Right hindlimb (tissue), 1 donor: ENCODE measurements around the gene KLK7.
"Not testable (repeated sequence)": the region's sequence is repeated elsewhere in the genome, so short reads cannot be mapped to it uniquely, and the experiment has no call there.

ENCODE experiments used
- DNase-seq: peaks from one replicate; pipeline ENCODE4 v3.0.0-alpha.2; 2018

The KLK7 gene

GRCh38 chr19:50974702-50975556 lies 8.8 kb downstream of the KLK7 start:
- DNase-seq = no peak

DNA sequence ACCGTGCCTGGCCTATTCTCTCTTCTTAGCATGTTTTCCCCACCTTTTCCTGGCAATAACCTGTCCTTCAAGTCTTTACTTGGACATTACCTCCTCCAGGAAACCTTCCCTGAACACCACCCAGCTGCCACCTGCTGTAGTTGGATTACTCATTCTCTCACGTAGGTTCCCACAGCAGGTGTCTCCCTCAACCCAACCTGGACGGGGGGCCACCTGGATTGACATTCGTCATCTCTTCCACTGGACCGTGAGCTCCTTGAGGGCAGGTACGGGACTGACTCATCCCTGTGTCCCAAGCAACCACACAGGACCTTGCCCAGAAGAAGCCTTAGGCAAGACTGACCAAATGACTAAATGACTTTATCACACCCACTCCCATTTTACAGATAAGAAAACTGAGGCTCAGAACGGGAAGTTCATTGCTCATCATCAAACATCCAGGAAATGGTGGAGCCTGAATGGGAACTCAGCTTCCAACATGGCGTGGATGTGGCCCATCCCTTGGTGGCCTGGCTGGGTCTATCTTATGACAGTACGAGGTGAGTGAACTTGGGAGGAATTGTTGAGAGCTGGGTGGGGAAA lies 10.8 kb downstream of the KLK7 start:
- DNase-seq = no peak

DNA sequence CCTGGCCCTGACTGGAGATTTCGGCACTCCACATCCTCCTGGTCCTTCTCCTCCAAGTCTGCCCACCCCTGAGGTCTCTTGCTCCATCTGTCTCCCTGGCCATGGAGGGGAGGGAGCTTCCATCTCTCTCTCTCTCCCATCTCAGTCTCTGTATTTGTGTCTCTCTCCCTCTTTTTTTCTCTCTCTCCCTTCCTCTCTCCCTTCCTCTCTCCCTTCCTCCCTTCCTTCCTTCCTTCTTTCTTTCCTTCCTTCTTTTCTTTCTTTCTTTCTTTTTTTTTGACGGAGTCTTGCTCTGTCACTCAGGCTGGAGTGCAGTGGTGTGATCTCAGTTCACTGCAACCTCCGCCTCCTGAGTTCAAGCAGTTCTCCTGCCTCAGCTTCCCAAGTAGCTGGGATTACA lies 13.9 kb downstream of the KLK7 start:
- not testable (repeated sequence) for DNase-seq

DNA sequence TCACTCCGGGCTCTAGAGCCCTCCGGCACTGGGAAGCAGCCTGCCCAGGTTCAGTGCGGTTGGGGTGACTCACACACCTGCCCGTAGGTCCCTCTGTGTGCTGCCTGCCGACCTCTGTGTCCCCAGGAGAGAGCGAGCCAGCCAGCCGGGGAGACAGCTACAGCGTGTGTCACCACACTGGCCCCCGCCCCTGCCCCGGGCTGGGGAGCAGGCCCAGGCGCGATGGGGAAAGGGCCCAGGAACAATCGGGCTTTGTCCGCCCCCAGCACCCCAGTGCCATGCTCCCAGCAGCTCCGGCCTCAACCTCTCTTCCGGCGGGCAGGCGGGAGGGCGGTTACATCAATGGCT lies 14.3 kb downstream of the KLK7 start, which contains the start of gene KLK6:
Gene KLK6 (minus strand): TSS at position 179 of the 348 bp plus-strand sequence. CDS start 1,487 bp downstream, outside the sequence.
- no peak for DNase-seq

GRCh38 chr19:50968716-50969412 lies 14.9 kb downstream of the KLK7 start:
- DNase-seq = no peak

GRCh38 chr19:50967929-50968715 lies 15.6 kb downstream of the KLK7 start:
- no peak for DNase-seq

DNA sequence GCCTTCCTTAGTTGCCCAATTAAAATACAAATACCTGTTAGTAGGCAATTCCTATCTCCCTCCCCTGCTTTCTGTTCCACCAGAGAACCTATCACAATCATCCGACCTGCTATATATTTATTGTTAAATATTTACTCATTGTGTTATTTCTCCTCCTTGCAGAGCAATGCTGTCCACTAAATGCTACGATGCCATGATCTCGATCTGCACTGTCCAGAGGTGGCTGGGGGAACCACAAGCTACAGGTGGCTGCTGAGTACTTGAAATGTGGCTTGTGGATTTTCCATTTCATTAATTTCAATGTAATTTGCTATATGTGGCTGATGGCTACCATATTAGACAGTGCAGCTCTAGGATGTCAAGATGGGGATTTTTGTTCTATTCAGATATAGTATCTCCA lies 19.5 kb downstream of the KLK7 start:
- DNase-seq = no peak

GRCh38 chr19:50963381-50963780 lies 20.3 kb downstream of the KLK7 start:
- no peak for DNase-seq

- DNase-seq = no peak
Observed at GRCh38 chr19:50962245-50962644, 21.5 kb downstream of the KLK7 start.

GRCh38 chr19:50959731-50960500 lies 23.8 kb downstream of the KLK7 start:
- DNase-seq = no peak

GRCh38 chr19:50957587-50957986 lies 26.1 kb downstream of the KLK7 start:
- DNase-seq = no peak

DNA sequence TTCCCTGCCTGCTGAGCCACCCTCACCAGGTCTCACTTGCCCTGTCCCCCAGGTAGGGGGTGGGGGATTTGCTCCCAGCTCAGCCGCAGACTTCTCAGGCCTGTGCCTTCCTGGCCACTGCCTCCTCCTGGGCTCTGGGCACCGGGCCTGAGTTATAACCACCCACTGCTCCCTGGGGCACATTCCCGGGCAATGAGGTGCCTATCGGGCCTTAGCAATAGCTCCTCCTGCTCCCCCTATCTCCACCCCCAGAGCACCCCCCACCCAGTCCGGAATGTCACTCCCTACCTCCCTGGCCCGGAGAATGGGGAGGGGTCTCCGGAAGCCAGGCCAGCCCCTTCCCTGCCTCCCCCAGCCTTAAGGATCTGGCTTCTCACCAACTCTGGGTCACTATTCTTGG lies 30.8 kb downstream of the KLK7 start, which contains the start of gene KLK5:
Gene KLK5 (minus strand): TSS at position 129 of the 400 bp plus-strand sequence. CDS start 381 bp downstream, outside the sequence.
- no peak for DNase-seq

- no peak for DNase-seq
Observed at GRCh38 chr19:50949861-50950260, 33.9 kb downstream of the KLK7 start.

DNA sequence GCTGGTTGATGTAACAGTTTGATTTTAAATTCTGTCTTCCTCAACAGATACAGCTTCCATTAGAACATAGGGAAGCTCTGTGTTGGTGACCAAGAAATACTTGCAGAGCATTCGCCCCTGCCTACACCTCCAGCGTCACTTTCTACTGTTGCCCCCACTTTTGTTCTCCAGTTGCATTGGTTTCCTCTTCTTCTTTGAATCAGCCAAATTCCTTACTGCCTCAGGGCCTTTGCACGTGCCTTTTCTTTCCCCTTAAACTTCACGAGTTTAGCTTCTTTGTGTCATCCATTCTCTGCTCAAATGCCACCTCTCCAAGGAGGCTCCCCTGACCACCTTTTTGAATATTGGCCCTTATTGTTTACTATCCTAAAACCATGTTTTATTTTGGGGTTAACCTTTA lies 36.6 kb downstream of the KLK7 start:
- no peak for DNase-seq

DNA sequence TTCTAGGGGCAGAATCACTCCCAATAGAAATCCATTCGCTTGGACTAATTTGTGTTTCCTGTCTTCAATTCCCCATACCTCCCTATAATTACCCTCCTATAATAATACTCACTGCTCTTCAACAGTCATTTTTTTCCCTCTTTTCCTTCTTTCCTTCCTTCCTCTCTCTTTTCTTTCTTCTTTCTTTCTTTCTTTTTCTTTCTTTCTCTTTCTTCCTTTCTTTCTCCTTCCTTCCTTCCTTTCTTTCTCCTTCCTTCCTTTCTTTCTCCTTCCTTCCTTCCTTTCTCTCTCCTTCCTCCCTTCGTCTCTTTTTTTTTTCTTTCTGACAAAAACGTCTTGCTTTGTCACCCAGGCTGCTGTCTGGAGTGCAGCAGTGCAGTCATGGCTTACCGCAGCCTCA lies 38.9 kb downstream of the KLK7 start:
- DNase-seq = no peak

GRCh38 chr19:50943074-50943828 lies 40.5 kb downstream of the KLK7 start:
- no peak for DNase-seq

GRCh38 chr19:50939596-50939995 lies 44.1 kb downstream of the KLK7 start:
- no peak for DNase-seq

GRCh38 chr19:50933640-50934039 lies 50.1 kb downstream of the KLK7 start:
- no peak for DNase-seq

DNA sequence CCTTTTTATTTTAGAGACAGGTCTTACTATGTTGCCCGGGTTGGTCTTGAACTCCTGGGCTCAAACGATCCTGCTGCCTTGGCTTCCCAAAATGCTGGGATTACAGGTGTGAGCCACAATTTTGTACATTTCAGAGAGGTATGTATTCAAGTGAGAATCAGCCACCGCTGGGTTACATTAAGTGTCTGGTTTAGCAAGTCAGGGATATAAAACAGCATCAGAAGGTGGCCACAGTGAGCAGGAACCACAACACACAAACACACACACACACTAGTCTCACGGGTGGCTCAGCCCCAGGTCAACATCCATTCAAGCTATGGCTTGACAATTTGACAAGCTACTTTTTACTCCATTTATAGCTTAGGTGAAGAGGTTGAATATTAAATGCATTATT lies 51.0 kb downstream of the KLK7 start:
- DNase-seq = no peak

DNA sequence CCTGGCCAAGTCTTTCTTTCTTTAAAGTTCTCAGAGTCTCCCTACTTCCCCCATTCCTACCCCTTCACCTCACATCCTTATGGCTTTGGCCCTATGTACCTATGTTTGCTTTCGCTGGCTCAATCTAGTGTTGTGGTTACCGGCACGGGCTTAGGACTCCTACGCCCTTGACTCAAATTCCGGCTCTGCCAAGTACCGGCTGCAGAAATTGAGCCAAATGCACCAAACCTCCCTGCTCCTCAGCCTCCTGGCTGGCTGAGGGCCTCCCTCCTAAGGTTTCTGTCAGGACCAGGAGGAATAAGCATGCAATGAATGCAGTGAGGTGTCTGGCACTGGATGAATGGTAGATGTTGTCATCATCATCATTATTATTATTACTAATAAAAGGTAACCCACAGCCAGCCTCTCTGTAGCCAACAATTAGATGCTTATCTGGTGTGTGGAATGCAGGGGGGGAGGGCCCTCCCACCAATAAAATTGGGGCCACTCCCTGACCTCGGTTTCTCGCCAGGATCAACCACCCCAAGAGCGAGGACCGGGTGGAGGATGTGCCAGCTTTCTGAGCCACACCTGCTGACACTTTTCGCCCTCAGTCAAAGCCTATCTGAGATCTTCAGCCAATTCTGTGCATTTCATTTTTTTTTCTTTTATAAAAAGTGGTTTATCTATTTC lies 51.6 kb downstream of the KLK7 start:
- DNase-seq = no peak

DNA sequence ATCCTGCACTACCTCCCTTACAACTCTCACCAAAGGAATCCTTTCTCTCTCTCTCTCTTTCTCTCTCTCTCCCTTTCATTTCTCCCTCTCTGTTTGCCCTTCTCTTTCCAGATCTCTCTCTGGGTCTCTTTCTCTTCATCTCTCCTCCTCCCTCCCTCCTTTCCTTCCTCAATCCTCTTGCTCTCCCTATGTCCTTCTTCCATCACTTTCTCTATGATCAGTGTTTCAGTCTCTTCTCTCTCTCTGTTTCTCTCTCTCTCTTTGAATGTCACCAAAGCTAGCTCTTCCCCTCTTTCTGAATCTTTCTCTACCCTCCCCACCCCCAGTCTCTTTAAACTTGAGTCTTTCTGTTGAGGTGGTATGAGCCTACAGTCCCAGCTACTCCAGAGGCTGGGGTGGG lies 52.7 kb downstream of the KLK7 start:
- DNase-seq = no peak
